Activated CD8-positive, alpha-beta memory T cell treated with anti-CD3 and anti-CD28 coated beads for 24 hours (primary cell): ENCODE data around the gene MYCBPAP.

ENCODE experiments used
- DNase-seq: peaks from one replicate; pipeline ENCODE4 v3.0.0-alpha.2; 2020

Gene MYCBPAP

DNA sequence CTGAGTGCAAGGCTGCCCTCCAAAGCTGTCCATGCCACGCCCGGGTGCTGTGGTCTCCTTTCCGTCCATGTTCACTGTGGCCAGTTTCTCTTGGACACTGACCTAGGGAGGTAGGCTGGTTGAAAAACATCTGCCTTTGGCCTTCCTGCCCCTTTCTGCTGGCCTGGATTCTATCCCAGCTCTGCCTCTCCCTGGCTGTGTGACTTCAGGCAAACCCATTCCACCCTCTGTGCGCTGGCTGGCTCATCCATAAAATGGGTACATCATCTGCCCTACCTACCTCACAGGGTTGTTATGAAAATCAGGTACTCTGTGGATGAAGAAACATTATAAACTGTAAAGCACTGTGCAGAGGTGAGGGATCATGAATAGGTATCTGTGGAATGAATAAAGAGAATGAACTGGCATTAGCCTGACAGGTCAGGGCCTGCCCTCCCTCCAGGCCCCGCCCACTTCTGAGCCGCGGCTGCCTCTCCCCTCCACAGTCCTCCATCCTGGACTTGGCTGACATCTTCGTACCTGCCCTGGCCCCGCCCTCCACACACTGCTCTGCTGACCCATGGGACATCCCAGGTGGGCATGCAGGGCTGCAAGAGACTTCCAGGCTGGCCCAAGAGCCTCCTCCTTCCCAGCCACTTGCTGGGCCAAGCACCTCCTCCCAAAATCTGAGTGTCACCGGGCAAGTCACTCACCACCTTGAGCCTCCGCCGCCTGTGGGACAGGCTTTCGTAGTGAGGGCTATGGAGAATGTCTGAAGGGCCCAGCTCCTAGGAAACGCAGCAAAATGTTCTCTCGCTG is 31.7 kb downstream of the MYCBPAP start:
- DNase-seq: no peak

- no peak for DNase-seq
These were observed 32.5 kb downstream of the MYCBPAP start for GRCh38 chr17:50540560-50541401.

DNA sequence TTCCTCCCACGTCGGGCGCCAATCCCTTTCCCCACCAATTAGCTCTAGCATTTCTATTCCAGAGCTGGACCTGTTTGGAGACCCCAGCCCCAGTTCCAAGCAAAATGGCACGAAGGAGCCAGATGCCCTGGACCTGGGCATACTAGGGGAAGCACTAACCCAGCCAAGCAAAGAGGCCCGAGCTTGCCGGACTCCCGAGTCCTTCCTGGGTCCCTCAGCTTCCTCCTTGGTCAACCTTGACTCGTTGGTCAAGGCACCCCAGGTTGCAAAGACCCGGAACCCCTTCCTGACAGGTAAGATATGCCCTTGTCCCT is 33.1 kb downstream of the MYCBPAP start:
- DNase-seq: peak; percentile 67

DNA sequence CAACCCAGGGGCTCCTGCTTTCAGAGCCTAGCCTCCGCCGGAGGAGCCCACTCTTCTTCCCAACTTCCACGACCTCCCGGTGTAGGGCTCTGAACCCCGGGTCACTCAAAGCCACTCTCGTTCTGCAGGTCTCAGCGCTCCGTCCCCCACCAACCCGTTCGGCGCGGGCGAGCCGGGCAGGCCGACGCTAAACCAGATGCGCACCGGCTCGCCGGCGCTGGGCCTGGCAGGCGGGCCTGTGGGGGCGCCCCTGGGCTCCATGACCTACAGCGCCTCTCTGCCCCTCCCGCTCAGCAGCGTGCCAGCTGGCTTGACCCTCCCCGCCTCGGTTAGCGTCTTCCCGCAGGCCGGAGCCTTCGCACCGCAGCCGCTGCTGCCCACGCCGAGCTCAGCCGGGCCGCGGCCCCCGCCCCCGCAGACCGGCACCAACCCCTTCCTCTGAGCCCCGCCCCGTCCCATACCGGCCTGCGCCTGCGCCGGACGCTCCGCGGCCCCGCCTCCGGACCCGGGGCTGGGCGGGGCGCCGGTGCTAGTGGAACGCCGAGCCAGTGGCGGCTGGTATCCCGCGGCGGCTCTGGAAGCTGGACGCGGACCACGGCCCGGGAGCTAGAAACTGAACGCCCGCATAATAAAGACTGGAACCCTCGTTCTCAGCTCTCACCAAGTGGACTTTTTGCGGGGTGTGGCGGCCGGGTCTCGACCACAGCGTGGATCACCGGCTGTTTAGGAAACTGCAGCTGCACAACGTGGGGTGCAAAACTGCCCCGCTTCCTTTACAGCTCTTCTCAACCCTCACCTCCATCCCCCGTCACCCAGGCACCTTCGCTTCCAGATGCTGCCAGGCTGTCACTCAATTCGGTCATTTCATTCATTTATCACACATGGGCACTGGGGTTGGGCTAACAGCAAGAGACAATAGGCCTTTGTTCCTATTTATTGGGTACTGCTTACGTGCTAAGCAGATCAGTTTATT is 33.8 kb downstream of the MYCBPAP start:
- DNase-seq: peak; percentile 96

DNA sequence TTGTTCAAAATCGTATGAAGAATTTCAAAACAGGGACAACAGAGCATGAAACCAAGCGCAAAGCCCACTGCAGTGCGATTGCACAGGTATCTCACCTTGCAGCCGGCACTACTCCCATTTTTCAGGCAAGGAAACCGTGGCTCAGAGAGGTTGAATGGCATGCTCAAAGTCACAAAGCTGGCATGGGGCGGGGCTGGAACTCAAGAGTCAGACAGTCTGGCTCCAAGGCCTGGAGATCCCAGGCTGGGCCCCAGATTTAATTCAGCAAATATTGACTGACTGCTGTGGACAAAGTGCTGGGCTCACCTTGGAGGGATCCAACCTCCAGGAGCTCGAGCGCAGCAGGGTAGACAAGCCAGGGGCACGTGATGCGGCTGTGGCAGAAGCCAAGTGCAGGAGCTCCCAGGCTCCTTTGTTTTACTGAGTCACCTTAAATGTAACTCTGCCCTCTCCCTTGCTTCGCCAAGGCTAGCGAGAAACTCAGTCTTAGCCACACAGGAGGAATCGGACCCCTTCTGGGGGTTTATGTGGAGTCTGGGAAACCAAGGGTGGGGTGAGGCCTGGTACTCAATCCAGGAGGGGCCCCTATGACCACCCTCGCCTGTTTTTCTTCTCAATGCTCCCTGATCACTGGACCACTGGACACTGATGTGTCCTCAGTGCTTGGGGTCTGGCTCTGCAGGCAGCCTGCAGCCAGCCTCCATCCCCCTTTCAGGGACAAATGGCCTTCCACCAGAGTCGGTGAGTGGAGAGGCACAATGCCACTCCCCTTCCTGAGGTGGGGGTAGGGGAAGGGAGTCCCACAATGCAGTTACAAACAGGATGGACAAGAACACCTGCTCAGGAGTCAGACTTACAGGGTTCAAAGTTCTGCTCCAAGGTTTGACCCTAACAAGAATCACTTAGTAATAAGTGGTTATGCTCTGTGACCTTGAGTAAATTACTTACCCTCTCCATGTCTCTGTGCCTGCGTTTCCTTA is 34.8 kb downstream of the MYCBPAP start:
- no peak for DNase-seq

GRCh38 chr17:50544516-50544915 is 36.3 kb downstream of the MYCBPAP start:
- no peak for DNase-seq

- DNase-seq: no peak
These were observed 37.1 kb downstream of the MYCBPAP start for GRCh38 chr17:50545311-50545710.

- no peak for DNase-seq
These were observed 38.4 kb downstream of the MYCBPAP start for GRCh38 chr17:50546701-50547034.

DNA sequence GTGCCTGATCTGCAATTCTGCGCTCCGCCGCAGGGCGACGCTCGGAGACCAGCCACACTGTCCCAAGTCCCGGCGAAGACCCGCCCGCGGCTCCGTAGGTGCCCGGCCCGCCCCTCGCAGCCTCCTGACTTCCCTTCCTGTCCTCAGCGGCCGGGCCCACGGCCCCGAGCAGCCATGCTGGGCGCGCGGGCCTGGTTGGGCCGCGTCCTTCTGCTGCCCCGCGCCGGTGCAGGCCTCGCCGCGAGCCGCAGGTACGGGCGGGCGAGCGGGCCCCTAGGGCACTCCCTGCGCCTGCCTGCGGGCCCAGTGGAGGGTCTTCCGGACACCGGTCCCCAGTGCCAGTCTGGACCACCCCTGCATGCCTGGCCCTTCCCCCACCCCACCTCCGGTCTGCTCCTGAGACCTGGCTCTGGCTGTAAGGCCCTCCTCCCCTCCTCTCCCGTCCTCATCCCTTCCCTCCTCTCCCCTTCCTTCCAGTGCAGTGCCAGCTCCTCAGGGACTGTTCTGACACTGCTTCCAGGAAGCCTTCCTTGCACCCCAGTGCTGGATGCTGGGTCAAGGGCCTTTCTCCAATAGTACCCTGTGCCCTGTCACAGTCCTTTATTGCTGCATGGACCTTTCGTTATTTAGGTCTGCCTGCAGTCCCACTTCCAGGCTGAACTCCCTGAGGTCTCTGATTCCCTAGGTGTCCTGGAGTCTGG is 38.9 kb downstream of the MYCBPAP start, which contains the start of gene SPATA20:
Gene SPATA20 (plus strand): TSS at position 140 of the 701 bp plus-strand sequence. CDS start 35 bp downstream, at position 175.
- peak; percentile 93 for DNase-seq

GRCh38 chr17:50547736-50548083 is 39.5 kb downstream of the MYCBPAP start:
- no peak for DNase-seq

- no peak for DNase-seq
These were observed 40.6 kb downstream of the MYCBPAP start for GRCh38 chr17:50548831-50549230.

- no peak for DNase-seq
These were observed 41.2 kb downstream of the MYCBPAP start for GRCh38 chr17:50549256-50549941.

DNA sequence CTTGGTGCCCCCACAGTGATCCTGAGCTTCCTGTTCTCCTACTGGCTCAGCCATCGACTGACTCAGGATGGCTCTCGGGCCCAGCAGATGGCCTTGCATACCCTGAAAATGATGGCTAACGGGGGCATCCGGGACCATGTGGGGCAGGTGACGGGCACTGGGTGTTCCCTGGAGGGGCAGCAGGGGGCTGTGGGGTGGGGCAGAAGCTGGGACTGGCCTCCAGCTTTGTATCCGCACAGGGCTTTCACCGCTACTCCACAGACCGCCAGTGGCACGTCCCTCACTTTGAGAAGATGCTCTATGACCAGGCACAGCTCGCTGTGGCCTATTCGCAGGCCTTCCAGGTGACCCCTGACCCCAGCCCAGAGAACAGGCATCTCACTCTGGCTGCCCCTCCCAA is 41.7 kb downstream of the MYCBPAP start:
- no peak for DNase-seq

- no peak for DNase-seq
These were observed 42.6 kb downstream of the MYCBPAP start for GRCh38 chr17:50550661-50551432.

DNA sequence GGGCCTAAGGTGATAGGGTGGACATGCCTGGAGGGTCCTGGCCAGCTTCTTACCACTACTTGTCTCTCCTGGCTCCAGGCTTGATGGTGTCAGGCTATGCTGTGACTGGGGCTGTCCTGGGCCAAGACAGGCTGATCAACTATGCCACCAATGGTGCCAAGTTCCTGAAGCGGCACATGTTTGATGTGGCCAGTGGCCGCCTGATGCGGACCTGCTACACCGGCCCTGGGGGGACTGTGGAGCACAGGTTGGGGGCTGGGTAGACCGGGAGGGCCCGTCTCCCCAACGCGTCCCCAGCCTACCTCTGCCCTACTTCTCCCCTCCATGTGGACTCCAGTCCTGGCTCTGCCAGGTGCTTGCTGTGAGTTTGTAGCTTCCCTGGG is 43.2 kb downstream of the MYCBPAP start:
- DNase-seq: no peak

DNA sequence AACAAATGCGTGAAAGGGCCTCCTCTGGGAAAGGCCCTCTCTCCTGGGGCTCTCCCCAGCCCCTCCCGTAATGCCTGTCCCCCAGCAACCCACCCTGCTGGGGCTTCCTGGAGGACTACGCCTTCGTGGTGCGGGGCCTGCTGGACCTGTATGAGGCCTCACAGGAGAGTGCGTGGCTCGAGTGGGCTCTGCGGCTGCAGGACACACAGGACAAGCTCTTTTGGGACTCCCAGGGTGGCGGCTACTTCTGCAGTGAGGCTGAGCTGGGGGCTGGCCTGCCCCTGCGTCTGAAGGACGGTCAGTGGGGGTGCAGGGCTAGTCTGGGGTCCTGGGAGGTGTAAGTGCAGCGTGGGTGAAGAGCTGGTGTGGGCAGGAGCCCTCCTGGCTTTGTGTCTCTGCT is 43.6 kb downstream of the MYCBPAP start:
- no peak for DNase-seq

GRCh38 chr17:50554201-50554600 is 46.0 kb downstream of the MYCBPAP start:
- DNase-seq: no peak

DNA sequence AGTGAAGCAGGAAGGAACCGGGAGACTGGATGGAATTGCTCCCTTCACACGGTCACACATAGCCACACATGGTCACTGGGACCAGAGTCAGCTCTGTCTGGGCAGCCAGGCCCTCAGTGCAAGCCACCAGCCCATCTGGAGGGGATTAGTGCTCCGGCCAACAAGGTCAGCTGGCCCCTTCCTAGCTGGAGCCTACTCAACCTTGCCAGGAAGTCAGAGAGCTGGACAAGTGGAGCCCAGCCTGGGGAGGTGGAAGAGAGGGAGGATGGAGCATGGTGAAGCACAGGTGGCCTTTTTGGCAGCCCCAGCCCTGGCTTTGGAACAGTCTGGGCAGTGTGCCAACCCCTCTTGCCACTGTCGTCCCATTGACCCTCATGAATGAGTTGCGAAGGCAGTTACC is 48.6 kb downstream of the MYCBPAP start:
- no peak for DNase-seq

GRCh38 chr17:50557630-50558029 is 49.4 kb downstream of the MYCBPAP start:
- DNase-seq: no peak

- DNase-seq: no peak
These were observed 49.9 kb downstream of the MYCBPAP start for GRCh38 chr17:50558091-50558490.
